Ascending aorta (tissue), 2 donors: Measurements from ENCODE around the gene TEN1. TPM values are rescaled to one million over a fixed set of nuclear protein-coding genes. Genes with fewer than 3 reads are reported as not detected.

ENCODE experiments used
- DNase-seq, 2 donors: peaks; one replicate each; pipeline ENCODE4 v3.0.0-alpha.2; 2019; ENCODE audit warnings: low spot score in 2 of 2
- H3K27ac ChIP-seq, 2 donors: fragments of 200-600 bp; sonication (generic); one replicate each; pipeline ENCODE4 v1.5.1; 2016 to 2017; ENCODE audit warnings: mild to moderate bottlenecking in 1 of 2
- H3K27me3 ChIP-seq: fragments of 200-600 bp; sonication (generic); one replicate; pipeline ENCODE4 v1.5.1; 2017
- H3K36me3 ChIP-seq, 2 donors: fragments of 200-600 bp; sonication (generic); one replicate each; pipeline ENCODE4 v1.5.1; 2016
- H3K4me1 ChIP-seq, 2 donors: fragments of 200-600 bp; sonication (generic); one replicate each; pipeline ENCODE4 v1.5.1; 2016 to 2017; ENCODE audit warnings: mild to moderate bottlenecking in 1 of 2
- H3K4me3 ChIP-seq, 2 donors: fragments of 200-600 bp; sonication (generic); one replicate each; pipeline ENCODE4 v1.5.1; 2016 to 2017; ENCODE audit warnings: mild to moderate bottlenecking in 1 of 2
- H3K9me3 ChIP-seq, 2 donors: fragments of 200-600 bp; sonication (generic); one replicate each; pipeline ENCODE4 v1.5.1; 2016
- CTCF ChIP-seq, 3 experiments: fragments of 200-600 bp in 2 of 3; fragments of 450-650 bp in 1 of 3; sonication (generic) in 2 of 3; IDR thresholded peaks; one replicate each; pipeline ENCODE4 v1.5.1; 2016 to 2019; ENCODE audit warnings: antibody characterized with exemption in 3 of 3, mild to moderate bottlenecking in 1 of 3, moderate library complexity in 1 of 3
- intact Hi-C: fragments of 100-400 bp; cut with DNase I; formaldehyde crosslinking; loops from one replicate; pipeline ENCODE4 v1.15.1; 2023
- total RNA-seq: library from RNA; depleted of rRNA; stranded (reverse); fragments of >200 nt; gene quantifications from one replicate; pipeline ENCODE4 v1.1.0, GENCODE V29; 2016

Gene TEN1
- total RNA-seq, 1 donor from 2014 or later = 33.6 TPM

GRCh38 chr17:76005263-76006149 lies 26.5 kb downstream of the TEN1 start:
- DNase-seq = peak in 1 of 2 donors; percentile 80
- no peak overlapping the region for H3K27ac ChIP-seq
- peak; percentile 42 to 56 (median 45) for TF ChIP-seq CTCF (IDR thresholded peaks at IDR 0.05)

DNA sequence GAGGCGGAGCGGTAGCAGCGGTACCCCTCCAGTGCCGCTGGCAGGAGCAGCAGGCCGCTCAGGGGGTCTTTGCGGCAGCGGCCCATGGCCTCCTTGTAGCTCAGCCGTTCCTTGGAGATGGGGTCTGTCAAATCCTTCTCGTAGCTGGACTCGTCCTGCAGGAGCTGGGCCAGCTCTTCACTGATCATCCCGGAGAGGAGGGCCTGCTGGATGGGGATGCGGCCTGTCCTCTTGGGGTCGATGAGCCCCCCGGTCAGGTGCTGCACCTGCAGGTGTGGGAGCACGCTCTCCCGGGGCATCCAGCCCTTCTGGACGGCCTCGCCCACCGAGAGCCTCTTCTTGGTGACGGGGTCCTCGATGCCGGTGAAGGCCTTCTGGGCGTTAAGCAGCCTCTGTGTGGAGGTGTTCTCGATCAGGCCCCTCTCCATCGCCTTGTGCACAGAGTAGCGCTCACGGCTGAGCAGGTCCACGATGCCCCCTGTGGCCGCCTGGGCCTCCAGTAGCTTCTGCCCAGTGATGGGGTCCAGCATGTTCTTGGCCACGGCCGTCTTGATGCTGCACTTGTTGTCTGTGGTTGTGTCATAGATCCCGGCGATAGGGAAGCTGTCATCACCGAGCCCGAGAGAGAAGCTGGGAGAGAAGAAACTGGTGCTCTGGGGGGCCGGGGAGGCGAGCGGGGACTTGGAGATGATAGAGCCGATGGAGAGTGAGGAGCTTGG lies 28.2 kb downstream of the TEN1 start:
- Histone ChIP-seq H3K36me3 (no peaks in the 10 kb centered on the region), H3K4me1 (no peaks in the 10 kb centered on the region), H3K4me3 (no peak overlapping the region), H3K27ac (no peak overlapping the region), H3K27me3 (no peaks in the 10 kb centered on the region), H3K9me3 (no peaks in the 10 kb centered on the region)
- intact Hi-C loops = no loop called here
- DNase-seq = no peak
- no peak for TF ChIP-seq CTCF (IDR thresholded peaks at IDR 0.05)

More at GRCh38 chr17:76005263-76006149, 26.5 kb downstream of the TEN1 start:
- H3K4me1 ChIP-seq = no peaks in the 10 kb centered on the region
- no peaks in the 10 kb centered on the region for H3K27me3 ChIP-seq
- H3K9me3 ChIP-seq = no peaks in the 10 kb centered on the region
- no peak overlapping the region for H3K4me3 ChIP-seq
- intact Hi-C loops = loop anchor here (2.0 kb wide), 1 partner anchor 101 kb away; the partner anchor contains the start of gene MRPL38
- H3K36me3 ChIP-seq = no peaks in the 10 kb centered on the region

GRCh38 chr17:76007850-76008165 lies 28.8 kb downstream of the TEN1 start:
- no peak for TF ChIP-seq CTCF (IDR thresholded peaks at IDR 0.05)
- no peak for DNase-seq
- no peak overlapping the region for H3K27ac ChIP-seq

DNA sequence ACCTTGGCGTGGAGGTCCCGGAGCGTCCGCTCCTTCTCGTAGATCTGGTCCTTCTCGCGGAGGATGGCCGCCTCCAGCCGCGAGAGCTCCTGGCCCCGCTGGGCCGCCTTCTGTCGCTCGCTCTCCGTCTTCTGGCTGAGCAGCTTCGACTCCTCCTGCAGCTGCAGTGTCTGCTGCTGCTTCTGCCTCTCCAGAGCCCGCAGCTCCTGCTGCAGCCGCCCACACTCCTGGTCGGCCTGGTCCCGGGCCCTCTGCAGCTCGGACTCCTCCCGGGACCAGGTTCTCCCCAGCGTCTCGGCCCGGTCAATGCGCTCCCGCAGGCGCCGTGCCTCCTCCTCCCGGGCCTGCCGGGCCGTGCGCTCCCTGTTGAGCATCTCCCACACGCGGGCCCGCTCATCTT lies 29.2 kb downstream of the TEN1 start:
- Histone ChIP-seq H3K27ac (no peak overlapping the region), H3K9me3 (no peaks in the 10 kb centered on the region), H3K27me3 (no peaks in the 10 kb centered on the region), H3K4me1 (no peaks in the 10 kb centered on the region), H3K36me3 (no peaks in the 10 kb centered on the region), H3K4me3 (no peak overlapping the region)
- intact Hi-C loops = no loop called here
- DNase-seq = no peak
- TF ChIP-seq CTCF (IDR thresholded peaks at IDR 0.05) = no peak

More at GRCh38 chr17:76007850-76008165, 28.8 kb downstream of the TEN1 start:
- H3K4me1 ChIP-seq = no peaks in the 10 kb centered on the region
- H3K4me3 ChIP-seq = no peak overlapping the region
- no peaks in the 10 kb centered on the region for H3K9me3 ChIP-seq
- H3K36me3 ChIP-seq = no peaks in the 10 kb centered on the region
- no peaks in the 10 kb centered on the region for H3K27me3 ChIP-seq
- intact Hi-C loops = no loop called here

DNA sequence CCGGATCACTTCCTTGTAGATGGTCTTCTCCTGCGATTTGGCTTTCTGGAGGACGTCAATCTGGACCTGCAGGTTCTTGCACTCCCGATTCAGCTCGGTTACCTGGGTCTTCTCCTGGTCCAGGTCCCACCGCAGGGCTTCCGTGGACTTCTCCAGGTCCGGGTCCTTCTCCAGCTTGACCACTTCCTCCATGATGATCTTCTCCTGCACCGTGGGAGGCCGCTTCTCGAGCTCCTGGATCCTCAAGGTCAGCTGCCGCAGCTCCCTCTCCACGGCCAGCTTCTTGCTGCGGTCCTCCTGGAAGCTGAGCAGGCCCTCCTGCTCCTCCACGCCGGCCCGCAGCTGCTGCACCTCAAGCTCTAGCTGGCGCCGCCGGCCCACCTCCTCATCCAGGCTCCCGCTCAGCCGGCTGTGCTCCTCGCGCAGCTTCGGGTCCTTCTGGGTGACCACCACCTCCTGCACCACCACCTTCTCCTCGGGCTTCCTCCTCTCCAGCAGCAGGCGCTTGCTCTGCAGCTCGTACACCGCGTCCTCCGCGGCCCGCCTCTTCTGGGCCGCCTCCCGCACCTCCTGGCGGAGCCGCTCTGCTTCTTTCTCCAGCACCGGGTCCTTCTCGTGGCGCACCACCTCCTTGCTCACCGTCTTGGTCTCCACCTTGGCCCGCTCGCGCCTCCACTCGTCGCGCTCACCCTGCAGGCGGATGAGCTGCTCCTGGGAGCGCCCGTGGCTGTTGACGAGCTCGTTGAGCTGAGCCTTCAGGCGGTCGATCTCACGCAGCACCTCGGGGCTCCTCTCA lies 29.8 kb downstream of the TEN1 start:
- Histone ChIP-seq H3K27me3 (no peaks in the 10 kb centered on the region), H3K4me3 (no peak overlapping the region), H3K27ac (no peak overlapping the region), H3K9me3 (no peaks in the 10 kb centered on the region), H3K4me1 (no peaks in the 10 kb centered on the region), H3K36me3 (no peaks in the 10 kb centered on the region)
- intact Hi-C loops = no loop called here
- no peak for DNase-seq
- no peak for TF ChIP-seq CTCF (IDR thresholded peaks at IDR 0.05)
